Measurements from ENCODE around the gene BCL2L12.

DNA sequence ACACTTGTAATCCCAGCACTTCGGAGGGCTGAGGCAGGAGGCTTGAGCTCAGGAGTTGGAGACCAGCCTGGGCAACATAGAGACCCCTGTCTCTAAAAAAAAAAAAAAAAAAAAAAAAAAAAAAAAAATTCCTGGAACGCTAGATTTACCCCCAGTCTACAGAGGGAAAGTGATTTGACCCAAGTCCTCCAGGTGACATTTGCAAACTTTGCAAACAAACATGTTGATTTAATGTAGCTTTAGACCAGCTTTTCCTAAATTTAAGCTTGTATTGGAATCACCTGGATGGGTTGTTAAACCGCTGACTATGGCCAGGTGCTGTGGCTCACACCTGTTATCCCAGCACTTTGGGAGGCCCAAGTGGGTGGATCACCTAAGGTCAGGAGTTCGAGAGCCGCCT is 33.6 kb downstream of the BCL2L12 start:
- TF ChIP-seq CTCF (IDR thresholded peaks at IDR 0.05 in 8 of 11, conservative IDR thresholded peaks at IDR 0.05 in 3 of 11) (no peak), POLR2A (IDR thresholded peaks at IDR 0.05) (no peak), POLR2AphosphoS5 (IDR thresholded peaks at IDR 0.05) (no peak)

Data from spleen (tissue), 7 donors.